ENCODE data around the gene HPF1.

DNA sequence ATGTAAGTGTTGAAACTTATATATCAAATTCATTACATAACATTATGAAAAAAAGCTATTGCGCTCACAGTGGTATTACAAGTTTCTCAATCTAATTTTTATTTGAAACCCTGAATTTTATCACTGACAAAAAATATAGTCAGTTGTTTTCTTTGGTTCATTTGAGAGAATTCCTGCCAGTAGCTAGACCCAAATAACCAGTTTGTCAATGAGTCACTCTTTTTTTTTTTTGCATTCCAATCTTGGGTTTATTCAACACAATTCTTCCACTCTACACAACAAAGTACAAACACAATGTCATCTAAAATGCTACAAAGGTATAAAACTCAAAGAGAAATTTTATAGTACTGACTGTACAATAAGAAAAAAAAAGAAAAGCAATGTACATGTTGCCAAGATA lies 13.1 kb downstream of the HPF1 start:
- TF ChIP-seq, protein P1, sequence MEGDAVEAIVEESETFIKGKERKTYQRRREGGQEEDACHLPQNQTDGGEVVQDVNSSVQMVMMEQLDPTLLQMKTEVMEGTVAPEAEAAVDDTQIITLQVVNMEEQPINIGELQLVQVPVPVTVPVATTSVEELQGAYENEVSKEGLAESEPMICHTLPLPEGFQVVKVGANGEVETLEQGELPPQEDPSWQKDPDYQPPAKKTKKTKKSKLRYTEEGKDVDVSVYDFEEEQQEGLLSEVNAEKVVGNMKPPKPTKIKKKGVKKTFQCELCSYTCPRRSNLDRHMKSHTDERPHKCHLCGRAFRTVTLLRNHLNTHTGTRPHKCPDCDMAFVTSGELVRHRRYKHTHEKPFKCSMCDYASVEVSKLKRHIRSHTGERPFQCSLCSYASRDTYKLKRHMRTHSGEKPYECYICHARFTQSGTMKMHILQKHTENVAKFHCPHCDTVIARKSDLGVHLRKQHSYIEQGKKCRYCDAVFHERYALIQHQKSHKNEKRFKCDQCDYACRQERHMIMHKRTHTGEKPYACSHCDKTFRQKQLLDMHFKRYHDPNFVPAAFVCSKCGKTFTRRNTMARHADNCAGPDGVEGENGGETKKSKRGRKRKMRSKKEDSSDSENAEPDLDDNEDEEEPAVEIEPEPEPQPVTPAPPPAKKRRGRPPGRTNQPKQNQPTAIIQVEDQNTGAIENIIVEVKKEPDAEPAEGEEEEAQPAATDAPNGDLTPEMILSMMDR (IDR thresholded peaks at IDR 0.05) = no peak
- no peak for TF ChIP-seq ZFX (IDR thresholded peaks at IDR 0.05; ENCODE audit: borderline replicate concordance)
